ENCODE measurements around the gene TAS2R40.

The TAS2R40 gene

GRCh38 chr7:143183024-143183423, 38.8 kb upstream of the TAS2R40 start, which contains the start of gene TAS2R39:
TAS2R39 (plus strand) TSS chr7:143183419; CDS start chr7:143183419, 0 bp downstream.
- Mint-ChIP-seq H3K36me3 (ENCODE audit: low read depth) (no peaks in the 10 kb centered on the region), H3K9me3 (peaks cover 1% of the 10 kb centered on the region), H3K27ac (no peak within 1 kb of the TSS), H3K4me1 (no peaks in the 10 kb centered on the region), H3K27me3 (ENCODE audit: low read depth, poor library complexity) (peaks cover 9% of the 10 kb centered on the region), H3K4me3 (no peak within 1 kb of the TSS)
- DNase-seq: no peak
- no peak for TF ChIP-seq CTCF (IDR thresholded peaks at IDR 0.05)

DNA sequence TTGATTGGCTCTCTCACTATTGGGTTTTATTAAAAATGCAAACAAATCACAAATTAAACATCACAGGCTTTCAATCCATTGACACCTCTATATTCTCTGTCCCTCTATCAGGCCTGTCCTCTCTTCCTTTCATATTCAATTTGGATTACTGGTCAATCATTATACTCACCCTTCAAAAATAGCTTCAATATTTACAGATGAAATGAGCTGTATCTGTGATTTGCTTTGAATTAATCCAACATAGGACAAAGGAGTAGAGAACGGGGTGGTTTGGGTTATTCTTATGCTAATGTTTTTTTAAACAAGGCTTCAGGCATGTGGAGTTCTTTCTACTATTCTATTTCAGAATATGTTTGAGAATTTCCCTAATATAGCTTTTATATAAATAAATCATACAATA, 36.3 kb upstream of the TAS2R40 start:
- H3K36me3 Mint-ChIP-seq (ENCODE audit: low read depth): no peaks in the 10 kb centered on the region
- H3K27me3 Mint-ChIP-seq (ENCODE audit: low read depth, poor library complexity): peaks cover 7% of the 10 kb centered on the region
- no peak overlapping the region for H3K27ac Mint-ChIP-seq
- no peak for TF ChIP-seq CTCF (IDR thresholded peaks at IDR 0.05)
- peaks cover 7% of the 10 kb centered on the region for H3K4me1 Mint-ChIP-seq
- H3K4me3 Mint-ChIP-seq: no peak overlapping the region
- no peaks in the 10 kb centered on the region for H3K9me3 Mint-ChIP-seq
- no peak for DNase-seq

DNA sequence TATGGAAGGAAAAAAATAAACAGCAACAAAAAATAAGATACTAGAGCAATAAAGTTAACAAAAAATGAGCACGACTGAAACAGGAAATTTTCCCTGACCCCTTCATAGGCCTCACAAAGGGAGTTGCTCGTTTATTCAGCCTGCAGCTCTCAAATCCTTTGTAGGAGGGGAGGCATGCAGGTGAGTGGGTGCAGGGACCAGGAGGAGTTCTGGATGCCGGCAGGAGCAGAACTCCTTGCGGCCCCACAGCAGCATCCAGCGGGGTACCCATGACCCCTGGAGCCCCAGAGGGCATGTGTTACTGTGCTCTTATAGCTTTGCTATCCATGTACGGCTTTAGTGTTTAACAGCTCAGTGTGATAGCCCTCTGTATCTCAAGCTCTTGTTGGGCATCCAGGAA, 32.8 kb upstream of the TAS2R40 start:
- Mint-ChIP-seq H3K36me3 (ENCODE audit: low read depth) (no peaks in the 10 kb centered on the region), H3K4me1 (peaks cover 7% of the 10 kb centered on the region), H3K27me3 (ENCODE audit: low read depth, poor library complexity) (peaks cover 6% of the 10 kb centered on the region), H3K27ac (no peak overlapping the region), H3K4me3 (no peak overlapping the region), H3K9me3 (no peaks in the 10 kb centered on the region)
- TF ChIP-seq CTCF (IDR thresholded peaks at IDR 0.05): no peak
- no peak for DNase-seq

DNA sequence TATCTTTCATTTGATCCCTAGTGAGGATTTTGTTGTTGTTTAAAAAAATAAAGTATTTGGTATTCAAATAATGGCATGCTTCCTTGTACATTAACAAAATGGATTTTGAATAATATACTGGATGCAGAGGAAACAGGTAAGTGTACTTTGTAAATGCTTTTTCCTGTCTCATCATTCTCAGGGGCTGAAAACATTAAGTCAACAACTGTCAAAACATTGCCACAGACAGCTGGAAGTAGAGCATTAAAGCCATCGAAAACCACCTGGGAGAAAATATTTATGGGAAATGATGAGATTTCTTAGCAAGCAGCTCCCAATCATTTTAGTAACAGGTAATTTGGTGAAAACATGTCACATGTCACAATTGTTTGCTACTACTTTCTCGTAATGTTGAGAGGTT, 28.0 kb upstream of the TAS2R40 start:
- TF ChIP-seq CTCF (IDR thresholded peaks at IDR 0.05): no peak

GRCh38 chr7:143199040-143199439, 22.8 kb upstream of the TAS2R40 start:
- H3K27ac Mint-ChIP-seq: no peak overlapping the region
- no peak overlapping the region for H3K4me3 Mint-ChIP-seq
- peaks cover 30% of the 10 kb centered on the region for H3K9me3 Mint-ChIP-seq
- TF ChIP-seq CTCF (IDR thresholded peaks at IDR 0.05): no peak
- H3K27me3 Mint-ChIP-seq (ENCODE audit: low read depth, poor library complexity): peaks cover 7% of the 10 kb centered on the region
- DNase-seq: no peak
- H3K36me3 Mint-ChIP-seq (ENCODE audit: low read depth): no peaks in the 10 kb centered on the region
- no peaks in the 10 kb centered on the region for H3K4me1 Mint-ChIP-seq

More for the DNA sequence above, 28.0 kb upstream of the TAS2R40 start:
- peaks cover 7% of the 10 kb centered on the region for H3K4me1 Mint-ChIP-seq
- H3K4me3 Mint-ChIP-seq: no peak overlapping the region
- H3K27me3 Mint-ChIP-seq (ENCODE audit: low read depth, poor library complexity): peaks cover 4% of the 10 kb centered on the region
- peaks cover 23% of the 10 kb centered on the region for H3K9me3 Mint-ChIP-seq
- H3K36me3 Mint-ChIP-seq (ENCODE audit: low read depth): no peaks in the 10 kb centered on the region
- H3K27ac Mint-ChIP-seq: no peak overlapping the region
- no peak for DNase-seq

- H3K27ac Mint-ChIP-seq: no peak overlapping the region
- peaks cover 22% of the 10 kb centered on the region for H3K9me3 Mint-ChIP-seq
- H3K4me1 Mint-ChIP-seq: no peaks in the 10 kb centered on the region
- H3K27me3 Mint-ChIP-seq (ENCODE audit: low read depth, poor library complexity): peaks cover 10% of the 10 kb centered on the region
- no peak for DNase-seq
- no peak for TF ChIP-seq CTCF (IDR thresholded peaks at IDR 0.05)
- no peak overlapping the region for H3K4me3 Mint-ChIP-seq
- H3K36me3 Mint-ChIP-seq (ENCODE audit: low read depth): no peaks in the 10 kb centered on the region
Measured at GRCh38 chr7:143202161-143202560, 19.7 kb upstream of the TAS2R40 start.
